Stimulated activated CD8-positive, alpha-beta memory T cell treated with anti-CD3 and anti-CD28 coated beads, Interleukin-12 subunit alpha, Interleukin-12 subunit beta, amount 100 ng/mL, for 1 hour (primary cell): Measurements from ENCODE around the gene DDX6.
"Not testable (repeated sequence)": the region's sequence is repeated elsewhere in the genome, so short reads cannot be mapped to it uniquely, and the experiment has no call there.

Source experiments
- DNase-seq: peaks from one replicate; pipeline ENCODE4 v3.0.0-alpha.2; 2020; ENCODE audit warnings: low read depth

Gene DDX6

GRCh38 chr11:118791961-118792569 lies 1.1 kb upstream of the DDX6 start:
- no peak for DNase-seq

DNA sequence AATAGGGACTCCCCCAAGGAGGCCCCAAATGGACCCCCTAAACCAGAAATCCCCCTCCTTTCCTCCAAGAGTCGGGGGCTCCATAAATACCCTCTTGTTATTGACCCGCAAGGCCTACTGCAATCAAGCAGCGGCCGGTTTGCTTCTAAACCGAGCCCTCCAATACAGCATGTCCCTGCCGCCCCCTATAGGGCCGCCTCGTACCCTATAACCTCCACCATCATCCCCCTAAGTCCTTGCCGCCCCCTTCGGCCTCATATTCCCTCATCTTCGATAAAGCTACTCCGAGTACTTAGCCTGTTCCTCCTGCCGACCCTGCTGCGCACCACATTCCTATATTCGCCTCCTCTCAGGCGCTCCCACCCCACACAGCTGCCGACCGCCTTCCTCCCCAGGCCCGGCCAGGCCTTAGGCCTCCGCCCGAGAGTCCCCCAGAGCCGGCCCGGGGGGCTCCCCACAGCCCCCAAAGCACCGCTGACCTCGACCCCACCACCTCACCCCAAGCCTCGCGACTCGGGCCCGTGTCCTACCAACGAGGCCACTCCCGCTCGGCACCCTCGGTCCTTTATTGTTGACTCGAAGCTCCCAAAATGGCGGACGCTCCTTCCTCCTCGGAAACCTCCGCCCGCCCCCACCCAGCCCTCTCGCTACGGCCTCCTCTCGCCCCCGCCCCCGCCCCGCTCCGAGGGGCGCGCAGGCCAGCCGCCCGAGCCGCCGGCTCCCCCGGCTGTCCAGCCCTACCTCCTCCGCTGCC lies 430 bp downstream of the DDX6 start:
- peak; percentile 43 for DNase-seq

DNA sequence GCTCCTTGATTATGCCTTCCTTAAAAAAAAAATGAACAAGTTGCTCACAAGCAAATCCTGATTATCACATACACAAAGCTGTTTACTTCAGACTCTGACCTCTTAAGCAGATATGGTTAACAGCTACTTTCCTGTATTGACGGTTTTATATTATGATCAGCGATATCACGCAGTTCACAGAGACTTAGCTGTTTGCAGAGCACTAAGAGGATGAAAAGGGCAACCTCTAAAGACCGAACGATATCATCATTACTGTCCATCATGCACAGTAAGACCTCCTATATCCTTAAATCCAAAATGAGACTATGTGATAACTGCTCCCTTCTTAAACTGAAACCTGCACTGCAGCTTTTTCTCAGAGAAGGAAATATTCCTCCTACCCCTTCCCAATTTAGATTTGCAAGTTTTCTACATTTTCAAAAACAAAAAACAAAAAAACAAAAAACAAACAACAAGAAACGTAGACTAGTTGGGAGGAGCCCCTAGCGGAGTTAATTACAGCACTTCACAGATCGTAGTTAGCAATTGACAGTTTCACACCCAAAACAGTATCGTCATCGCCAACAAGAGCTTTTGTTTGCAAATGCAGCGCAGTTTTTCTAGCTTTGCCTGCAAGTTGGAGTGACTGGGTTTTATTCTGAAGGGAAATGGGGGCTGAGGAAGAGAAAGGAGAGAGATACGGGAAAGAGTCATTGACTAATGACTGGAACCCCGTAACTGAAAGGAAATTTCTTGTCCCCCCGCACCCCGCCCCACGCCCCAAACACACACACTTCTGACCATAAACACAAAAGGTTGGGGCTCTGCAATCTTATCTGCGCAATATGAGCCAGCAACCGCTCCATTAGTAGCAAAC lies 1.2 kb downstream of the DDX6 start:
- no peak for DNase-seq

DNA sequence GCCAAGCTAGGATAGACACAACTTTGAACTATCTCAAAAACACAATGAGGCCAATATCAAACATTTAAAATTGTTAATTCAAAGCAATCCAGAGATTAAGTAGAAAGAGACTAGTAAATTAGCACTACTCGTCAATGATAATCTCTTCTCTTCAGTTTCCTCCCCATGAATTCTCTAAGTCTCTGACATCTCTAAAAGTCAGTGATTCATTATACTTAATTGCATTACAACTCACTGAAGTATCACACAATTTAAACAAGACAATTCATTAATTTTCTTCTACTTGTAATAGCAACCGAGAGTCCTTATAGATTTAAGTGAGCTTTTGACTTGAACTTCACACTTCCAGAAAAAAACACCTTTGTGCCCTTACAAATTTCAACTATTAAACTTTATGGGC lies 4.3 kb downstream of the DDX6 start:
- DNase-seq, result no peak

- DNase-seq, result no peak
Measured at GRCh38 chr11:118785362-118785761, 5.6 kb downstream of the DDX6 start.

GRCh38 chr11:118783724-118784495 lies 7.1 kb downstream of the DDX6 start:
- no peak for DNase-seq

DNA sequence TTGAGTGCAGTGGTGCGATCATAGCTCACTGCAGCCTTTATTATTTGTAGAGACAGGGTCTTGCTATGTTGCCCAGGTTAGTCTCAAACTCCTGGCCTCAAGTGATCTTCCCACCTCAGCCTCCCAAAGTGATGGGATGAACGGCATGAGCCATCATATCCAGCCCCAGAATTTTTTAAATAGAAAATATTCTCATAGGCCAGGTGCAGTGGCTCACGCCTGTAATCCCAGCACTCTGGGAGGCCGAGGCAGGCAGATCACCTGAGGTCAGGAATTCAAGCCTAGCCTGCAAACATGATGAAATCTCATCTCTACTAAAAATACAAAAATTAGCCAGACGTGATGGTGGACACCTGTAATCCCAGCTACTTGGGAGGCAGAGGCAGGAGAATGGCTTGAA lies 7.6 kb downstream of the DDX6 start:
- not testable (repeated sequence) for DNase-seq

- DNase-seq, result no peak
Measured at GRCh38 chr11:118778898-118779297, 12.1 kb downstream of the DDX6 start.

- no peak for DNase-seq
Measured at GRCh38 chr11:118774032-118774431, 16.9 kb downstream of the DDX6 start.

DNA sequence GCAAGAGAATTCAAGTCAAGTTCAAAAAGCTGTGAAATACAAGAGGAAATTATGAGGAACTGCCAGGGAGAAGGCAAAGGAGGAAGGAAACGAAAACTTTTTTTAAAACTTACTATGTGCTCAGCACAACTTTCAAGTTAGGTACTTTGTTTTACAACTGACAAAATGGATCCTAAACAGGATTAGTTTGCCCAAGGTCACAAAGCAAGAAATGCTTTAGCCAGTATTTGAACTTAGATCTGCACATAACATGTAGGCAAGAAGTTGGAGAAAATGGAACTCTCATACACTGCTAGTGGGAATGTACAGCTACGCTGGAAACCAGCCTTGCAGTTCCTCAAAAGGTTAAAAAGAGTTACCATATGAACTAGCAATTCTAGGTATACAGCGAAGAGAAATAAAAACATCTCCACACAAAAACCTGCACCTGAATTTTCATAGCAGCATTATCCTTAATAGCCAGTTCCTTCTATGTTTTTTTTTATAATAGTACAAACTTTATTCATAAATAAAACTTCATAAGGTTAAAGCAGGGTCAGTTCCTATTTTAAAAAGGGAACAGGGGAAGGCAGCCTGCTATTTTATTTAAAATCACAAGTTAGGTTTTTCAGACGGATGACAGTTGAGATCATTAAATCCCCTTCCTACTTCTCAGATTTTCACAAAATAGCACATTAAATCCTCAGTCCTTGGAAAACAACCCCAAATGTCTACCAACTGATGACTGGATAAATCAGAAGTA lies 19.2 kb downstream of the DDX6 start:
- DNase-seq, result no peak

GRCh38 chr11:118768690-118769089 lies 22.3 kb downstream of the DDX6 start:
- no peak for DNase-seq

GRCh38 chr11:118766035-118766434 lies 24.9 kb downstream of the DDX6 start:
- DNase-seq, result no peak

DNA sequence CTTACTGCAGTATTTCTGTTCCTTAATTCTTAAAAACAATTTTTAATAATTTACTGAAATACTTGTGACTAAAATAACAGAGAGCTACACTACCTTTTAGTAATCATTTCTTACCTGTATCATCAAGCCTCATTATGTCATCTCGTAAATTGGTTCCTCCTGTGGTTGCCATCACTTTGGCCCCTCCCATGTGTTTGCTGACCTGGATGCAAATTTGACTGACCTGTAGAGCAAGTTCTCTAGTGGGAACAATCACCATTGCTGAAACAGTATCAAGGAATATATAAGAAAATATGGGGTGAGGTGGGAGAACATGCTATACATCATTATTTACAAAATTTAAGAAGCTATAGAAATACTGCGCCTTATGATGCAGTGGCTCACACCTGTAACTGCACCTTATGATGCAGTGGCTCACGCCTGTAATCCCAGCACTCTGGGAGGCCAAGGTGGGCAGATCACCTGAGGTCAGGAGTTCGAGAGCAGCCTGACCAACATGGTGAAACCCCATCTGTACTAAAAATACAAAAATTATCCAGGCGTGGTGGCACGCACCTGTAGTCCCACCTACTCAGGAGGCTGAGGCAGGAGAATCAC lies 25.8 kb downstream of the DDX6 start:
- not testable (repeated sequence) for DNase-seq

DNA sequence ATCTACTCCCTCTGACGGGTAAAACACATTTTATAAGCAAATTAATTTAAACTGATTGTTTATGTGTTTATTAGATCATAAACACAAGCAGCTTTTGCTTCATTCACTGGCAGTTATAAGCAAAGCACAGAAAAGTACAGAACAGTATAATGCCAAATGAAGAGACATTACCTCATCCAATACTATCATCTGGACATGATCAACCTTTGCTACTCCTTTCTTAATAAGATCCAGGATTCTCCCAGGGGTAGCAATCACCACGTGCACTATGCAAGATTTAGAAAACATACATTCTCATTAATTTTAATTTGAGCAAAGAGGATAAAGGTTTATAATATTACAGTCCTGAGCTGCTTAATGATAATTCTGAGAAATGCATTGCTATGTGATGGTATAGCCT lies 27.9 kb downstream of the DDX6 start:
- no peak for DNase-seq

GRCh38 chr11:118761981-118762380 lies 29.0 kb downstream of the DDX6 start:
- not testable (repeated sequence) for DNase-seq

GRCh38 chr11:118757876-118758399 lies 33.0 kb downstream of the DDX6 start:
- DNase-seq, result no peak

DNA sequence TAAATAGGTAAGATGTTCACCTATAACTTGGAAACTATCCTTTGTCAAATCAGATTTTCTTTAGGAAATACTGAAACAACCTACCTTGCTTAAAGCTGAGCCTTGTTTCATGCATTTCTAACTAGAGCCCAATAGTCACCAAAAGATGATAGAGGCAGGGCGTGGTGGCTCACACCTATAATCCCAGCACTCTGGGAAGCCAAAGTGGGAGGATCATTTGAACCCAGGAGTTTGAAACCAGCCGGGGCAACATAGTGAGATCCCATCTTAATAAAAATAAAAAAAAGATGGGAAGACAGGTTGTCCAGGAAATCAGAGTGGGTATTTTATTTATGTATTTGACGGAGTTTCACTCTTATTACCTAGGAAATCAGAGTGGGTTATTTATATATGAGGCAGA lies 38.3 kb downstream of the DDX6 start:
- DNase-seq, result no peak

- DNase-seq, result no peak
Measured at GRCh38 chr11:118749429-118749828, 41.5 kb downstream of the DDX6 start.

GRCh38 chr11:118748056-118748455 lies 42.9 kb downstream of the DDX6 start:
- no peak for DNase-seq

GRCh38 chr11:118746988-118747585 lies 43.9 kb downstream of the DDX6 start:
- no peak for DNase-seq
